SK-N-MC (cell line): ENCODE measurements around the gene ARID4B.

Experiments
- EZH2 ChIP-seq: fragments of 200-600 bp; sonication (generic); IDR thresholded peaks from one replicate; pipeline ENCODE4 v1.6.1; 2017; ENCODE audit warnings: antibody characterized with exemption
- FOXP2 ChIP-seq: optimal IDR thresholded peaks from 2 replicates; pipeline ENCODE3; 2011; ENCODE audit warnings: mild to moderate bottlenecking, moderate library complexity; ENCODE audit not compliant: insufficient read depth; ENCODE audit errors: extremely low read length, control extremely low read depth
- POLR2AphosphoS5 ChIP-seq: IDR thresholded peaks from 2 replicates; pipeline ENCODE4 v1.6.1; 2012; ENCODE audit warnings: mild to moderate bottlenecking, low read depth, low read length, borderline replicate concordance

GRCh38 chr1:235145639-235146038, 182.3 kb downstream of the ARID4B start:
- TF ChIP-seq EZH2 = no peak
- TF ChIP-seq POLR2AphosphoS5 = no peak
- no peak for TF ChIP-seq FOXP2
